Activated T-helper 1 cell treated with anti-CD3 and anti-CD28 coated beads, Interleukin-12 subunit alpha, Interleukin-12 subunit beta, Interleukin-2, Interleukin-4 antibody, amounts not matched to agents 30 ng/mL and 10 ng/mL and 1 ng/mL, durations not matched to agents 14 hours and 24 hours and 36 hours (primary cell): ENCODE results near the gene TBCCD1. TPM values are rescaled to one million over a fixed set of nuclear protein-coding genes. Genes with fewer than 3 reads are reported as not detected.
A peak's percentile ranks its signal among the peaks of the same experiment; 100 is the strongest.
"Not testable (repeated sequence)": the region's sequence is repeated elsewhere in the genome, so short reads cannot be mapped to it uniquely, and the experiment has no call there.

ENCODE experiments used
- DNase-seq: peaks from one replicate; pipeline ENCODE4 v3.0.0; 2021; ENCODE audit warnings: low spot score
- H3K27ac Mint-ChIP-seq: one replicate; pipeline ENCODE4 v1.8.0; 2021; ENCODE audit warnings: mild to moderate bottlenecking, mixed read lengths
- H3K27me3 Mint-ChIP-seq: one replicate; pipeline ENCODE4 v1.8.0; 2022; ENCODE audit warnings: mild to moderate bottlenecking, moderate library complexity, mixed read lengths; ENCODE audit not compliant: insufficient read depth
- H3K36me3 Mint-ChIP-seq: one replicate; pipeline ENCODE4 v1.8.0; 2021; ENCODE audit warnings: low read depth, mixed read lengths
- H3K4me1 Mint-ChIP-seq: one replicate; pipeline ENCODE4 v1.8.0; 2021; ENCODE audit warnings: low read depth, mixed read lengths
- H3K4me3 Mint-ChIP-seq: one replicate; pipeline ENCODE4 v1.8.0; 2021; ENCODE audit warnings: mild to moderate bottlenecking, moderate library complexity, mixed read lengths
- H3K9me3 Mint-ChIP-seq: one replicate; pipeline ENCODE4 v1.8.0; 2021; ENCODE audit warnings: mixed read lengths
- intact Hi-C: fragments of 100-400 bp; cut with micrococcal nuclease; formaldehyde crosslinking; loops from one replicate; pipeline ENCODE4 v1.15.1; 2024
- total RNA-seq: library from RNA; stranded (reverse); gene quantifications from 2 replicates; pipeline ENCODE4 v1.2.3, GENCODE V29; 2022

The TBCCD1 gene
- total RNA-seq, 1 donor from 2014 or later: 17.7 TPM

DNA sequence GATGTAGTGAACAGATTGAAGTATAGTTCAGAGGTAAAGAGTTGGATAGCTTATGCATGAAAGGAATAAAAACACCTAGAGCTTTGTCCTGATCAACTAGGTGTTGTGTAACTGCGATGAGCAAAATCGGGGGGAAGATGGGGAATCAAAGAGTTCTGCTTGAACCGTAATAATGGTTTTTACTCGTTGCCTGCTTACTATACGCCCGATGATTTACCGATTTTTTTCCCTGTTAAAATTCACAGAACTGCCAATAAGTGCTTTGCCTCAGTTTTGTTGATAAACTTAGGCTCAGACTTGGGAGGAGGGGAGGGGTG, 2.6 kb upstream of the TBCCD1 start:
- peak overlapping the region; percentile 91 for H3K4me3 Mint-ChIP-seq
- no peaks in the 10 kb centered on the region for H3K27me3 Mint-ChIP-seq
- no peak for DNase-seq
- H3K9me3 Mint-ChIP-seq: no peaks in the 10 kb centered on the region
- intact Hi-C loops: loop anchor here (1.0 to 5.0 kb wide), 10 partner anchors 19 to 983 kb away; partner anchors contain the start of genes EIF4A2, RFC4, RPL39L and SENP2
- H3K4me1 Mint-ChIP-seq: peaks cover 60% of the 10 kb centered on the region
- H3K27ac Mint-ChIP-seq: peak overlapping the region; percentile 99
- peaks cover 14% of the 10 kb centered on the region for H3K36me3 Mint-ChIP-seq

DNA sequence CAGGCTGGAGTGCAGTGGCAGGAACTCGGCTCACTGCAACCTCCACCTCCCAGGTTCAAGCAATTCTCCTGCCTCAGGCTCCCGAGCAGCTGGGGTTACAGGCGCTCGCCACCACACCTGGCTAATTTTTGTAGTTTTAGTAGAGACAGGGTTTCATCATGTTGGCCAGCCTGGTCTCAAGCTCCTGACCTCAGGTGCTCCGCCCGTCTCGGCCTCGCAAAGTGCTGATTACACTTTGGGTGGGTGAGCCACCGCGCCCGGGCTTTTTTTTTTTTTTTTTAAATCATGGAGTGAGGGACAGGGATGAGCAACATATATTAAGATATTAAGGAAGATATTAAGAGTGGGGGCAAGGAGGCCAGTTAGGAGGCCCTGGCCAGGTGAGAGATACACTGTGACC, 2.2 kb upstream of the TBCCD1 start:
- intact Hi-C loops: loop anchor here (5.0 kb wide), 1 partner anchor 568 kb away; the partner anchor contains the start of gene RPL39L
- Mint-ChIP-seq H3K36me3 (peaks cover 13% of the 10 kb centered on the region), H3K4me3 (peak overlapping the region; percentile 91), H3K27ac (peak overlapping the region; percentile 99), H3K4me1 (peaks cover 60% of the 10 kb centered on the region)
- H3K9me3 Mint-ChIP-seq, H3K27me3 Mint-ChIP-seq, DNase-seq: not testable (repeated sequence)

DNA sequence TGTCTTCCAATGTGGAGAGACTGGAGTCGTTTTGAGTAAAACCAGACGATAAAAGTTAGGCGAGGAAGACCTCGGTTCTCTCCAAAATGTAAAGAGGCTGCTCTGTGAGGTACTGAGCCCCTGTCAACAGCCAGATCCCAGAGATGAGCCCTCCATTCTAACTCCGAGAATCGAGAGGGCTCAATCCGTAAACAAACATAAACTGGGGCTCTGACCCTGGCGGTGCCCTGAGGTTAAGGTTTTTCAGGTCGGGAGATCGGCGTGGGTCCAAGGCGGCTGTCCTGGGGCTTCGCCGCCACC, 417 bp downstream of the TBCCD1 start:
- Mint-ChIP-seq H3K9me3 (no peaks in the 10 kb centered on the region), H3K27ac (peak overlapping the region; percentile 95), H3K36me3 (peaks cover 13% of the 10 kb centered on the region), H3K4me3 (peak overlapping the region; percentile 98), H3K4me1 (peaks cover 68% of the 10 kb centered on the region), H3K27me3 (no peaks in the 10 kb centered on the region)
- no peak for DNase-seq
- intact Hi-C loops: loop anchor here (1.0 to 5.0 kb wide), 4 partner anchors 307 to 589 kb away; partner anchors contain the start of genes ETV5 and RPL39L

DNA sequence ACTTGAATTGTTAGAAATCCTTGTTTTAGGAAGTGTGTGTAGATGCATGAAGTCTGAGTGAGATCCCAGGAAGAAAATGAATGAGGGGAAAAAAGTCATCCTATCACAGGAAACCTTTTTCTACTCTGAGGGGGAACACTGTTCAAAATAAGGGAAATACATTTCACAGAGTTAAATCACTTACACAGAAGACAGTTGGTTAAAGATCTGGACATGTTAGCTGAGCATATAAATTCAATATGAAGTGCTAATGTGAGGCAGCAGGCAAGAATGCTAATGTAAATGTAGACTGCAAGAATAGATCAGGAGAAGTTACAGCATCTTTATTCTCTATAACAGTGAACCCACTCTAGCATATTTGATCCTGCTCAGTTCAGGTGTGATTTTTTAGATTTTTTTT, 2.6 kb downstream of the TBCCD1 start:
- DNase-seq: no peak

DNA sequence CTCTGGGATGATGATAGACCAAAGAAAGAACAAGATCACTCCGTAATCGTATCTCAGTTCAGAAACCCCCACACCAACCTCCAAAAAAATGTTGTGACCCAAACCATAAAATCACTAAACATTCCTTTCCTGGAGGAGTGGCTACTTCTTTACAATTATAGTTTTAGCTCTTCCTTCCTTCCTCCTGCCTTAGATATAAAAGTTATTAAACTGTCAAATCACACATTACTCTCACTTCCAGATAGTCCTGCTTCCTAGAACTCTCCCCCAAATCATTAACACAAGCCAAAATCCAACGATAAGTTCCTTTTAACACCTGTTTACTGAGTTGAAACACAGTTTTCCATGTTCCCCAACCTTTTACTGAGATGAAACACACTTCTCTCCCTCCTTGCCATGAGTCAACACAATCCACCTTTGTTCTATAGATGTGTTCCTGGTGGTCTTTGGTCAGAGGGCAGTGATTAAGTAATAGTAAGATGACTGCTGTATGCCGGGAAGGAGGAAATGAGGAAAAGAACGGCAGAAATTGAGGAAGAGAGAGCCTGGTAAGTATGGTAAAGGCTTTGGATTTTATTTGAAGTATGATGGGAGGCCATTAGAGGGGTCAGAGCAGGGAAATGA, 14.6 kb downstream of the TBCCD1 start:
- no peaks in the 10 kb centered on the region for H3K9me3 Mint-ChIP-seq
- H3K4me1 Mint-ChIP-seq: no peaks in the 10 kb centered on the region
- no peak for DNase-seq
- H3K27me3 Mint-ChIP-seq: no peaks in the 10 kb centered on the region
- H3K4me3 Mint-ChIP-seq: no peak overlapping the region
- intact Hi-C loops: no loop called here
- peaks cover 32% of the 10 kb centered on the region for H3K36me3 Mint-ChIP-seq
- no peak overlapping the region for H3K27ac Mint-ChIP-seq

More for the DNA sequence above, 2.6 kb downstream of the TBCCD1 start:
- Mint-ChIP-seq H3K4me3 (no peak overlapping the region), H3K4me1 (peaks cover 72% of the 10 kb centered on the region), H3K27me3 (no peaks in the 10 kb centered on the region), H3K9me3 (no peaks in the 10 kb centered on the region), H3K36me3 (peaks cover 20% of the 10 kb centered on the region), H3K27ac (no peak overlapping the region)
- intact Hi-C loops: no loop called here

DNA sequence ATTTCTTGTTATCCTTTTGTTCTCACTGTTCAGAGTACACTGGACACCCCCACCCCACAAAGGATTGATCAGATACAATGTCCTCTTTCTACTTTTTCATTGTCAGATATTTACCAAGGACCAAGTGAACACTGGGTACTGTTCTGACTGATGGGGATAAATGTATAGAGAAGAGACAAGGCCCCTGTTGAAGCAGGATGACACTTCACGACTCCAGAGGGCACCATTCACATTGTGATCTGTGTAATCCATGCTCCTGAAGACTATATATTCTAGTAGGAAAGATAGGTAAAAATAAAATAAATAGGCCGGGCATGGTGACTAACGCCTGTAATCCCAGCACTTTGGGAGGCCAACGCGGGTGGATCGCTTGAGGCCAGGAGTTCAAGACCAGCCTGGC, 15.8 kb downstream of the TBCCD1 start:
- Mint-ChIP-seq H3K4me3 (no peak overlapping the region), H3K27ac (no peak overlapping the region), H3K4me1 (no peaks in the 10 kb centered on the region), H3K36me3 (peaks cover 24% of the 10 kb centered on the region), H3K9me3 (no peaks in the 10 kb centered on the region), H3K27me3 (no peaks in the 10 kb centered on the region)
- no peak for DNase-seq
- intact Hi-C loops: no loop called here

DNA sequence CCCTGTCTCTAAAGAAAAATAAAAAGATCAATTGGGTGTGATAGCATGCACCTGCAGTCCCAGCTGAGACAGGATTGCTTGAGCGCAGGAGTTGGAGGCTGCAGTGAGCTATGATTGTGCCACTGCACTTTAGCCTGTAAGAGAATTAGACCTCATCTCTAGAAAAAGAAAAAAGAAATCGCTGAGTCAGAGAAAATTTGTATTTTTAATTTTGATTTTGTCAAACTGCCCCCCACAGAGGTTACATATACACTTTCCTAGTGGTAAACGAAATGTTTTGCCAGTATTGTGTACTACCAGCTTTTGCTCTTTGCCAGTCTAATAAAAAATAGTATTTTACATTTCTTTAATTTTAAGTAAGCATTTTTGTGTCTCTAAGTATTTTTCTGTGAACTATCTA, 17.6 kb downstream of the TBCCD1 start:
- no peak for DNase-seq
- H3K27ac Mint-ChIP-seq: no peak overlapping the region
- peaks cover 24% of the 10 kb centered on the region for H3K36me3 Mint-ChIP-seq
- H3K27me3 Mint-ChIP-seq: no peaks in the 10 kb centered on the region
- H3K9me3 Mint-ChIP-seq: no peaks in the 10 kb centered on the region
- H3K4me3 Mint-ChIP-seq: no peak overlapping the region
- intact Hi-C loops: no loop called here
- no peaks in the 10 kb centered on the region for H3K4me1 Mint-ChIP-seq

DNA sequence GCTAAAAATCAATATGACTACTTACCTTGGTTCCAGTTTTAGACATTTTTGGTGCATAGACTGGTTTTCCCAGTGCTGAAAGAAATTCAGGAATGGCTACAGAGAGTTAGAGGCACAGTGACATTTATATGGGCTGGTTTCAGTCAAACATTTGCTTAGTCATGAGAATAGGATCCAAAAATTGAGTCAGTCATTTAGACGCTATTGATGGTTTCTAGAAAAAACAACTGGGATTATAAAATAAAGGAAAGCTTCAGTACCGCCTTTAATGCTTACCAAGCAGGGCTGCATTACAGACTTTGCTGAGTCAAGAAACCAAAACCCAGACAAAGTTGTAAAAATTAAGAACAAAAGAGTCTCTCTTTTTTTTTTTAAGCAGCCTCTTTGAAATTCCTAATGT, 22.9 kb downstream of the TBCCD1 start, which contains the start of gene CRYGS:
Gene CRYGS (minus strand): TSS at position 100 of the 400 bp plus-strand sequence. CDS start 54 bp downstream, at position 46.
- intact Hi-C loops: no loop called here
- Mint-ChIP-seq H3K9me3 (no peaks in the 10 kb centered on the region), H3K27ac (no peak within 1 kb of the TSS)

DNA sequence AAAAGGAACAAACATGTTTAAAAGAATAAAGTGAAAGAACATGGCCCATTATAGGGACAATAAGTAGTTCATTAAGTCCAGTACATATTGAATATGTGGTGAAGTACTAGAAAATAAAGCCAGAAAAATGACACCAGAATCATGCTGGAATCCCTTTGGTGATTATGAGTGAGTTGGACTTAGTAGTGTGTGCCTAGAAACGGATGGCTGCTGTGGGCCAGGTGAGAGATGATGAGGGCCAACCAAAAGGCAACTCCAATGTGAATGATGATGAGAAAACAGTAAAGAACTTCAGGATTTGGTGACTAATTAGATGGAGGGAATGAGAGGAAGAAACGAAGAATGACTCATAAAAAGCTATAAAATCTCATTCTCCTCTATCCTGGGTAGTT, 26.3 kb downstream of the TBCCD1 start:
- peak overlapping the region; percentile 1 for H3K27ac Mint-ChIP-seq
- no peak overlapping the region for H3K4me3 Mint-ChIP-seq
- peaks cover 50% of the 10 kb centered on the region for H3K4me1 Mint-ChIP-seq
- H3K36me3 Mint-ChIP-seq: peaks cover 27% of the 10 kb centered on the region
- no peaks in the 10 kb centered on the region for H3K27me3 Mint-ChIP-seq
- DNase-seq: no peak
- no peaks in the 10 kb centered on the region for H3K9me3 Mint-ChIP-seq
- intact Hi-C loops: loop anchor here (1.0 to 2.0 kb wide), 5 partner anchors 282 to 880 kb away; no protein-coding TSS in a partner anchor

More for the DNA sequence above, 22.9 kb downstream of the TBCCD1 start, which contains the start of gene CRYGS:
- H3K36me3 Mint-ChIP-seq: peaks cover 23% of the 10 kb centered on the region
- H3K27me3 Mint-ChIP-seq: no peaks in the 10 kb centered on the region
- H3K4me3 Mint-ChIP-seq: no peak within 1 kb of the TSS
- peaks cover 20% of the 10 kb centered on the region for H3K4me1 Mint-ChIP-seq
- no peak for DNase-seq

DNA sequence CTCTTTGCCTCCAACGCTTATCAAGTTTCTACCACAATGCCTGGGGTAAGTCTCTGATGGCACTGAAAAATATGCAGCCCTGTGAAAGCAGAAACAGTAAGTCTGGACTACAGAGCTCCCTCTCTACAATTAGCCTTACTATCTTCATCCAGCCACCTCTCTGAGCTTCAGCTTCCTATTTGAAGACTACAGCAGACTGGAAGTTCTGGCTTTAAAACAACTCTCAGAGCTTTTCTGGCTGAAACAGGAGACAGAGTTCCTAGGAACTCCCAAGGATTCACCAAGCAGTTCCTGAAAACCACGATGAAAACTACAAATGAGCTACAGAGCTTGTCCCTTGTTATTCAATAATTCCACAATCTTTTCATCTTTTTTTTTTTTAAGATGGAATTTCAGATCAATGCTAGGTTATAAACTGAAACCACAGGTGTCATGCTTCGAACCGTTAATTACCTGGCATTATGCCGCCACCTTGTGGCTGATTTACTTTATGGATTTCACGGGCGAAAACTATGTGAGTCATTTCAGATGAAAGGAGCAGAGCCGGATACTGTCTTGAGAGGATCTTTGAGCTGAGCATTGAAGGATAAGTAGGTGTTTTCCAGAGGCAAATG, 26.8 kb downstream of the TBCCD1 start:
- Mint-ChIP-seq H3K4me1 (peaks cover 55% of the 10 kb centered on the region), H3K9me3 (no peaks in the 10 kb centered on the region), H3K36me3 (peaks cover 30% of the 10 kb centered on the region), H3K27ac (no peak overlapping the region), H3K27me3 (no peaks in the 10 kb centered on the region), H3K4me3 (no peak overlapping the region)
- DNase-seq: peak; percentile 76
- intact Hi-C loops: loop anchor here (1.0 to 2.0 kb wide), 5 partner anchors 281 to 880 kb away; no protein-coding TSS in a partner anchor

DNA sequence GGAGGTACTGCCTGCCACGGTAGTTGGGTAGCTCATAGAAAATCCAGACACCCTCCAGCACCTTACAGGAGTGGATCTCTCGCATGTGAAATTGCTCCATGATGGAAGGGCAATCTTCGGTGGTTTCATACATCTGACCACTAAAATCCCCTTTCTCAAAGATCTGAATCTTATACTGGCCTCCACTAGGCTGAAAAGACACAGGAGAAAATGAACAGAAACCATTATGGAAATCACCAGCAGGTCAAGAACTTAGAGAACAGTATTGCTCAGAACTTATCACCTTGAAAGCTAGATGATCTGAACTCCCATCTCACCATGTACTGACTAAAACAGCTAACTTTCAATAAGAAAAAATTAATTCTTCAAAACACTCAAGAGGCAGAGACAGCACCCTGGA, 28.4 kb downstream of the TBCCD1 start:
- Mint-ChIP-seq H3K27ac (peak overlapping the region; percentile 67), H3K4me1 (peaks cover 70% of the 10 kb centered on the region), H3K9me3 (no peaks in the 10 kb centered on the region), H3K36me3 (peaks cover 23% of the 10 kb centered on the region), H3K4me3 (no peak overlapping the region), H3K27me3 (no peaks in the 10 kb centered on the region)
- intact Hi-C loops: loop anchor here (5.0 to 10.0 kb wide), 2 partner anchors 171 to 466 kb away; no protein-coding TSS in a partner anchor
- no peak for DNase-seq

DNA sequence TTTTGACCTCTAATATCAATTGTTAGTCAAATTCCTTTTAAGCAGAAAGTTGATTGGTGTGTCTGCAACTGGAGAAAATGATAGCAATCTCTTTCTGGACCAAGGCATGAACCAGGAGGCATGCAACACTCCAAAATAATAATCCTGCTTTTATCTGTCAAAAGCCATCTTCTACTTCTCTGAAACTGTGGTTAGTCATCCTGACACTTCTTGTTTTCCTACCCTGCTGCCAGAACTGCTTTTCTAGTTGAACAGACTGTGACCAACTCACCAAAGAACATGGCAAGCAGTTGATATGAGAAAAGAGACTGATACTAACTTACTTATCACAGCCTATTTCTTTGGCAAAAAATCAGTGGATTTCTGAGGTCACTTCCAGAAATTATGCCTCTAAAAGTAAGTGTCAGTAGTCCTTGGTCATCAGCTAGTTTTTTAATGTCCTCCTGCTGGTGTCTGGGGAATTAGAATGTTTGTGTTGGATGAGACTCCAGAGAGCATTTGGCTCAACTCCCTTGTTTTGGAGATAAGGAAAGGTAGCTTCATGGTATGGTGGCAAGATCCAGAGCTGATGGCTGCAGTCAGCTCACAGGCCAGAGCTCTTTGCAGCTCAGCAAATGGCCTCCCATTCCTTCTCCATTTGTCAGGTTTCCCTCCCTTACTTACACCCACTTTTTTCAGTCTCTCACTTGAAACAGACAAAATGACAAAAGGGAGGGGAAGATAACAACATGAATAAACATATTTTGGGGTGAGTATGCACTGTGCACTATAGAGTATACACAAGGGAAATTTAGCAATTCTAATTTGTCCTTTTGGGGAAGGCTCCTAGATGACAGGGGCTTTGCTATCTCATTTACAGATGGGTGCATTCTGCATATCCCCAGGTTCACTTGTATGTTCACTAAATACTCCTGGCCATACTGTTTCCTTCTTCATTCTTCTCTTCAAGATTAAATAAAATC, 30.0 kb downstream of the TBCCD1 start:
- Mint-ChIP-seq H3K27me3 (no peaks in the 10 kb centered on the region), H3K36me3 (peaks cover 23% of the 10 kb centered on the region), H3K4me3 (peak overlapping the region; percentile 3), H3K9me3 (no peaks in the 10 kb centered on the region), H3K4me1 (peaks cover 78% of the 10 kb centered on the region), H3K27ac (peak overlapping the region; percentile 73)
- no peak for DNase-seq
- intact Hi-C loops: loop anchor here (5.0 to 10.0 kb wide), 2 partner anchors 170 to 468 kb away; no protein-coding TSS in a partner anchor
